Raji (cell line): Measurements from ENCODE around the gene SOS1.

Experiments
- POLR2A ChIP-seq: IDR thresholded peaks from 2 replicates; pipeline ENCODE4 v1.6.1; 2011; ENCODE audit warnings: low read depth, low read length, control low read depth; ENCODE audit not compliant: insufficient read depth

The SOS1 gene

DNA sequence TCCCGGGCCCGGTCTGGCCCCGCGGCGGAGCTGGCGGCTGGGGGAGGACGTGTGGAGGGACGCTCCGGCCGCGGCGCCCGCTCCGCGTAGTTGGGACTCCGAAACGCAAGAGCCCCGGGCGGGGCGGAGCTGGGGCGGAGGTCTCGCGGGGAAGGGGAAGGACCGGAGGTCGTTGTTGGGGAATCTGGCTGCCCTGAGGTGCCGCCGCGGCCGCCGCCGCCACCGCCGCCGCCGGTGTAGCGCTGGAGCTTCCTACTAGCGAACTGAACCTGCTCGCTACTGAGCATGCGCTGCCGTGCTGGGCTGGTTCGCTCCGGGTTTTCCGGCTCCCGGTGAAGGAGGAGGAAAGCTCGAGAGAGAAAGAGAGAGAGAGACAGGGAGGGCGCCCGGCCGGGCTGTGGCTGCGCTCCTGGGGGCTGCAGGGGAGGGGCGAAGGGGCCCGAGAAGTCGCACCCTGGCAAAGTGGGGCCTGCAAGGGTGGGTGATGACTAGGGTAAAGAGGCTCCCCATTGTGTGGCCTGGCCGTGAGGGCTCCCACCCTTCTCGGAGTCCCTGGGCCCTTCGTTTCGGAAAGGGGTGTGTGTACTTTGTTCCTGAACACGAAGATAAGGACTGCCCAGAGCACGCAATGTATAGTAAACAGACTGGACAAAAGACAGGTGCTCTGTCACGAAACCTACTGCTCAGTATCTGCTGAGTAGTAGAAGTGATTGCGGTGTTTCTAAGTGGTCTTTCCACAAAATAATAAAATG lies at the start of gene SOS1:
Gene SOS1, minus strand, starts transcription at position 281 of the 752 bp plus-strand sequence. CDS start 629 bp downstream, outside the sequence.
- TF ChIP-seq POLR2A, result peak; percentile 88

DNA sequence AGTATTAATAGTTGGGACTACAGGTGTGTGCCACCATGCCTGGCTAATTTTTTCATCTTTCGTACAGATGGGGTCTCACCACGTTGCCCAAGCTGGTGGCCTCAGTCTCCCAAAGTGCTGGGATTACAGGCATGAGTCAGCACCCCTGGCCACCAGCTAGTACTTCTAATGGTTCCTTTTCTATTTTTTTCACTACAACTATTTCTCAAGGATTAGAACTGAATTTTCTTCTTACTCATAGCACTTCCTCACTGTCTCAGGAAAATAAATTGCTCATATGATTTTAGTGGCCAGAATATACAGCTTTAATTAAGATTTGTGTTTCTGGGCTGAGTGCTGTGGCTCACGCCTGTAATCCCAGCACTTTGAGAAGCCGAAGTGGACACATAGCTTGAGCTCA lies 43.2 kb upstream of the SOS1 start:
- TF ChIP-seq POLR2A, result no peak

DNA sequence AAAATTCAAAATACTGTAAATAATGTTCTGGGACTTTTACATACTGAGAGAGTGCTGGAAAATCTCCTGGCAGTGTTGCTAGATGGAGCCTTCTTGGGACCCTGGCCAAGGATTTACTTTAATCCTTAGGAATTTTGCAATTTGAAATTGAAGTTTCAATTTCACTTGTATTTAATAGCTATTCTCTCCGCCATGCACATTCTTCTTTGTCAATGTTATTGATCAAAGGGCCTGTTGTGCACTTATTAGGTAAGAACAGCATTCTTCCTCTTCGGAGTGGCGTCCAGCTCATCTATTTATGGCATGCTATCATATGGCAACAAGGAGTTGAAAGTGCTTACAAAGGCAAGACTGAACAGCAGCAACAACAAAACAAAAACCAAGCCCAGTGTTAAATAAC lies 40.1 kb upstream of the SOS1 start:
- TF ChIP-seq POLR2A, result no peak

DNA sequence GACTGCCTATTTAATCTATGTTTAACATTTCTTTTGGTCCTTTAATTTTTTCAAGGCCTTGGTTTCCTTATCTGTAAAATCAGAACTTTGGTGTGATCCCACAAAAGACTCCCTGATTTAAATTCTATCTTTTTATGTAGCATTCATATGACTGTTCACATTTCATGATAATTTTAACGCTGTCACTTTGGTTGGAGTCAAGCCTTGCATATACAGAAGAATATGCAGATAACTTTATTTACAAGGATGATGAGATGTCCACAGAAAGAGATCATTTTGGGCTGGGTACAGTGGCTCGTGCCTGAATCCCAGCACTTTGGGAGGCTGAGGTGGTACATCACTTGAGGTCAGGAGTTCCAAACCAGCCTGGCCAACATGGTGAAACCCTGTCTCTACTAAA lies 38.4 kb upstream of the SOS1 start:
- TF ChIP-seq POLR2A, result no peak

DNA sequence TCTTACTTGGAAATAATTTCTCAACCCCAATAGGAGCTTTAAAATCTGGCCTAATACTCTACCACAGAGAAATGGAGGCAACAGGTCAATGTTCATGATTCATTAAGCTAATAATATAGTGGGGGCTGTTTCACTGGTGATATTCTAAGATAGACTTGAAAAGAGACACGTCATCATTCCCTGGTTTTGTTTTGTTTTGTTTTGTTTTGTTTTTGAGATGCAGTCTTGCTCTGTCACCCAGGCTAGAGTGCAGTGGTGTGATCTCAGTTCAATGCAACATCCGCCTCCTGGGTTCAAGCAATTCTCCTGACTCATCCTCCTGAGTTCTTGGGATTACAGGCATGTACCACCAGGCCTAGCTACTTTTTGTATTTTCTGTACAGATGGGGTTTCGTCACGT lies 37.5 kb upstream of the SOS1 start:
- no peak for TF ChIP-seq POLR2A

DNA sequence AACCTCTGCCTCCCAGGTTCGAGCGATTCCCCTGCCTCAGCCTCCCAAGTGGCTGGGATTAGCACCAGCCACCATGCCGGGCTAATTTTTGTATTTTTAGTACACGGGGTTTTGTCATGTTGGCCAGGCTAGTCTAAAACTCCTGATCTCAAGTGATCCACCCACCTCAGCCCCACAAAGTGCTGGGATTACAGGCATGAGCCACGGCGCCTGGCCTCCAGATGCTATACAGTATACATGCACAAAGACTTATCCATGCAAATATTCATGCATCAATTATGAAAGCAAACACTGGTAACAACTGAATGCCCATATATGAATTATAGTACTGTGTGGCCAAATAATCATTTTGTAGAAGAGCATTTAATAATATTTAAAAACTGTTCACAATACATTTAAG lies 36.0 kb upstream of the SOS1 start:
- TF ChIP-seq POLR2A, result no peak

DNA sequence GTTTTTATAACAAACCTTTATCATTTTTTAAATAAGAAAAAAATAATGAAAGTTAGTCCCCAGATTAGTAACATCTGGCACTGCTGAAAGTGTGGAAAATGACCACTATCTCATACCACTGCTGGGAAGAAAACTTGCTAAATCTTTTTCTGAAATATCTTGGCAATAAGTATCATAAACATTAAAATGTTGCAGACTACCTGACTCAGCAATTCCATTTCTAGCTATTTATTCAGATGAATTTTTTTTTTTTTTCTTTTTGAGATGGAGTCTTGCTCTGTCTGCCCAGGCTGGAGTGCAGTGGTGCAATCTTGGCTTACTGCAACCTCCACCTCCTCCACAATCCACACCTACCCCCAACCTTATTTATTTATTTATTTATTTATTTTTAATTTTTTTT lies 35.3 kb upstream of the SOS1 start:
- TF ChIP-seq POLR2A, result no peak

DNA sequence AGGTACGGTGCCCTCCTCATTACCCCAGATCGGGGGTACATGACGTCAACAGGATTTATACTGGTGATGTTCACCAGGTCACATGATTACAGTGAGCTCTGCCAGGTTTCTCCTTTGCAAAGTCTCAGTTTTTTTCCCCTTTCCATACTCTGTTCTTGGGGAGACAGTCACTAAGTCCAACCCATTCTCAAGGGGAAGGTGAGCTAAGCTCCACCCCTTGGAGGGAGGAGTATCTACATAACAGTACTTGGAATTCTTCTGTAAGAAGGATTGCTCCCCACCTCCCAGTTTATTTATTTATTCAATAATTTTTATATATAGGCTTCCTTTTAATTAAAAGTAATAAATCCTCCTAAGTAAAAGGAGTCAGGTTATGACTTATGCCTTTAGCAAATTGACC lies 34.1 kb upstream of the SOS1 start:
- TF ChIP-seq POLR2A, result no peak

DNA sequence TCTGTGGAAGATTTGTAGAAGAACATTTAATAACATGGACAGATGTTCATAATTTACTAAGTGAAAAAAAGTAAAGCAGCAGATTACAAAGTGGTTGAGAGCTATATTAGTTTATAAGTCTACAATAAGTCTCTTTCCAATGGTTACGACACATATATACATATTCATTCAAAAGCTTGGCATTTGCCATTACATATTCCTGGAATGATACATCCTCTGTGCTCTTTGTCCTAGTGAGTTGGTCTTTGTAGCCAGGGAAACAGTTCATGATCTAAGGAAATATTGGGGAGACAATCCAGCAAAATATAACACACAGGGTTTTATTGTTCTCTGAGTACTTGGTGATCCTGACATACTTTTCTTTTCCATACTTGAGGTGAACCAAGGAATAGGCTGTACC lies 32.5 kb upstream of the SOS1 start:
- no peak for TF ChIP-seq POLR2A

DNA sequence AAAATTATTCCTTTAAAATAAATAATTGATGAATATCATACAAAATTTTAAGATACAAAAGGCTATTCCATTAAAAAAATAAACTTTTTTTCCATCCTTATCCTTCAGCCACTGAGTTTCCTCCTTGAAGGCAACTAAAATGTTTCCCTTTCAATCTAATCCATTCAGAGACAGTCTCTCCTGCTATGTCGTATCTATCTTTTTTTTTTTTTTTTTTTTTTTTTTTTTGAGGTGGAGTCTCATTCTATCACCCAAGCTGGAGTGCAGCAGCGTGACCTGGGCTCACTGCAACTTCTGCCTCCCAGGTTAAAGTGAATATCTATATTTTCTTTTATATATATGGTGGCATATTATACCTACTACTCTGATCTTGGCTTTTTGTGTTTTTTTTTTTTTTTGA lies 31.7 kb upstream of the SOS1 start:
- no peak for TF ChIP-seq POLR2A

DNA sequence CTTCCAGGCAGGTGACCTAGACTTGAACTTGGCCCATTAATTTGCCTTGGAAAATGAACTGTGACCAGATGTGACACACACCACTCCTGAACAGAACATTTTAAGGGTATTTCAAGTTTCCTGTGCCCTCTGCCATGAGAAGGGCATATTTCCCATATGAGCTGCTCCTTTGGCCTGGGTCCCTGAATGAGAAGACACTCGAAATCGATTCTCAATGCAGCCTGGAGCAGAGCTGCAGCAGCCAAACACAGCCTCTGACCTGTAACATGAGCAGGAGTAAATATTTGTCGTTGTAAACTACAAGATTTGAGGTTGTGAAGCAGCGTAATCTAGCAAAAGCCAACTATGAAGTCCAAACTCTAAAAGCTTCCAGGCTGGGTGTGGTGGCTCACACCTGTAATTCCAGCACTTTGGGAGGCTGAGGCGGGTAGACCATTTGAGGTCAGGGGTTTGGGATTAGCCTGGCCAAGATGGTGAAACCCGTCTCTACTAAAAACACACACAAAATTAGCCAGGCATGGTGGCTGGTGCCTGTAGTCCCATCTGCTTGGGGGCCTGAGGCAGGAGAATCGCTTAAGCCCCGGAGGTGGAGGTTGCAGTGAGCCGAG lies 30.1 kb upstream of the SOS1 start:
- TF ChIP-seq POLR2A, result no peak

DNA sequence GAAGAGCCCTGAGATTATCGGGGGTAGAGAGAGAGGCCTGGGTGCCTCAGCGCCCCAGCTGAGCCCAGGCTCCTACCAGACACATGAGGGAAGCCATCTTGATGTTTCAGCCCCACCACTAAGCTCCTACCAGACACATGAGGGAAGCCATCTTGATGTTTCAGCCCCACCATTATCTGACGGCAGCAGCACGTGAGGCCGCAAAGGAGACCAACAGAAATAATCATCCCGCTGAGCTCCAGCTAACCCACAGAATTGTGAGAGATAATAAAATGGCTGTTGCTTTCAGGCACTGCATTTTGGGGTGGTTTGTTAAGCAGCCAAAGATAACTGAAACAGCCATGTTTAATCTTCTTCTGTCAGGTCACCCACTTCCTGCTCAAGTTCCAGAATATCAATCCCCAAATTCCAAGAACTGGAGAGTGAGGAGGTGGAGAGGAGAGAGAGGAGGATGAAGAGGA lies 29.3 kb upstream of the SOS1 start:
- TF ChIP-seq POLR2A, result no peak

DNA sequence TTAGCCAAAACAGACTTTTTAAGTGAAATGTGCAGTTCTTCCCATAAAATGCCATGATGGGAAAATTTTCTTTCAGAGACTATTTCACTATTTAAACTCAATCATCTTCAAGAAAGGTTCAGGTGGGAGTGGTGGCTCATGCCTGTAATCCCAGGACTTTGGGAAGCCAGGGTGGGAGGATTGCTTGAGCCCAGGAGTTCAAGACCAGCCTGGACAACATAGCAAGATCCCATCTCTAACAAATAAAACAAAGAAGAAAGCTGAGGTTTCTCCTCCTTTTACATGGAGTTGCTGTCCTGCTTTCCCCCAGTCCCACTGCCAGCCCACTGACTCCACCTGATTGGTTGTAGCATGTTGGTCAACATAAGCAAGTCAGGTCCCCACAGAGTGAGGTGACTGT lies 25.8 kb upstream of the SOS1 start:
- no peak for TF ChIP-seq POLR2A

DNA sequence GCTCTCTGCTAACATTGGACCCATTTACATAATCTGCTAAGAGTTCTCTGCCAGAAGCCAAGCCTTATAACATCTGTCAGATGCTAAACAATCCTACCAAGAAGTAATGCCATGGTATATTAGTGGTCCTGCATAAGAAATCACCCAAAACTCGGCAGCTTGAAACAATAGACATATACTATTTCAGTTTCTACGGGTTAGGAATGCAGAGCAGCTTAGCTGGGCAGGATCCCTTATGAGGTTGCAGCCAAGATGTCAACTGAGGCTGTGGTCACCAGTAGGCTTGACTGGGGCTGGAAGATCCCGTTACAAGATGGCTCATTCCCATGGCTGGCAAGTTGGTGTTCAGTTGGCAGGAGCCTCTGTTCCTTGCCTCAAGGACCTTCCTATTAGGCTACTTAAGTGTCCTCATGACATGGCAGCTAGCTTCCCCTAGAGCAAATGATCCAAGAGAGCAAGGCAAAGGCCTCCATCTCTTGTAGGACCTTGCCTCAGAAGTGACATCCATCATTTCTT lies 25.1 kb upstream of the SOS1 start:
- TF ChIP-seq POLR2A, result no peak

DNA sequence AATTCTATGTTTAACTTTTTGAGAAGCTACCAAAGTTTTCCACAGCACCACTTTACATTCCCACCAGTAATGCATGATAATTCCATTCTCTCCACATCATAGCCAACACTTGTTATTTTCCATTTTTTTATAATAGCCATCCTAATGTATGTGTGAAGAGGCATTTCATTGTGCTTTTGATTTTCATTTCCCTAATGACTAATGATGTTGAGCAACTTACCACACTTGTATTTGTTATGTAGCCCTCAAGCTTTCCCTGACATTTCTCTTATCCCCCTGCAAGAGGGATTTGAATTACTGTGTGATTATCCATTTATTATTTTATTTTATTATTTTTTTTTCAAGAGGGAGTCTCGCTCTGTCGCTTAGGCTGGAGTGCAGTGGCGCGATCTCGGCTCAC lies 23.6 kb upstream of the SOS1 start:
- TF ChIP-seq POLR2A, result no peak

DNA sequence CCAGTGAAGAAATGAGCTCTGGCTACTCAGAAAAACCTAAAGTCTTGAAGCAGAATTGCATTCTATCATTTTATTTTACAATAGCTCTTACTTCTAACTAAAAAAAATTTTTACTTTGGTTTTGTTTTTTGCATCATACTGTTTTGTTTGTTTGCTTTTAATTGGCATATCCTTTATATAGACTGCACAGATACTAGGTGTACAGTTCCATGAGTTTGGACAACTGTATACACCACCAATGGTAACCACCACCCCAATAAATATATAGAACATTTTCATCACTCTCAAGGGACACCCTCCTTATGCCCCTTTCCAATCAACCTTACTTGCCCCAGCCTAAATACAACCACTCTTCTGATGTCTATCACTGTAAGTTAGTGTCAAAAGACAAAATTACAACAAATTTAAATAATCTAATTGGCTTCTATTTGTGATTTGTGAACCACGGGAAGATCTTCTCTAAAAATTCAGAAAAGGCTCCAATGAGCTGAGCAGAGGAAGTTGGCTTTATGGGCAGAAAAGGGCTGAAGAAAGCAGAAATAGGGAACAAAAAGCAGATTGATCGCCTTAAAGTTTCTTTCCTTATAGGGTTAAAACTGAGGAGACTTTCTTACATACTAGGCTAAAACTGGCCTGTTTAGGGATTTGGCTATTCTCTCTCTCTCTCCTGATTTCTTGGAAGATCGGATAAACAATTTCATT lies 22.2 kb upstream of the SOS1 start:
- no peak for TF ChIP-seq POLR2A
